K562 (cell line): ENCODE results near the gene MRPS18B. TPM values are rescaled to one million over a fixed set of nuclear protein-coding genes. Genes with fewer than 3 reads are reported as not detected.
A peak's percentile ranks its signal among the peaks of the same experiment; 100 is the strongest.

Experiments
- CREB3 ChIP-seq: fragments of 450-650 bp; conservative IDR thresholded peaks from 2 replicates; pipeline ENCODE4 v1.6.1; 2016; ENCODE audit warnings: missing genetic modification characterization, low read depth, mild to moderate bottlenecking, missing compliant biosample characterization, moderate library complexity
- GMEB1 ChIP-seq: fragments of 250-450 bp; sonication (Bioruptor Pico); IDR thresholded peaks from 2 replicates; pipeline ENCODE4 v1.4.0; 2020; ENCODE audit warnings: mild to moderate bottlenecking
- KLF6 ChIP-seq: fragments of 250-450 bp; sonication (Bioruptor Pico); IDR thresholded peaks from 2 replicates; pipeline ENCODE4 v1.4.0; 2020; ENCODE audit warnings: mild to moderate bottlenecking, moderate library complexity, borderline replicate concordance
- MYC ChIP-seq, 2 experiments: fragments of 250-450 bp in 1 of 2; sonication (Bioruptor Pico) in 1 of 2; IDR thresholded peaks; 2 replicates each; pipeline versions ENCODE4 v1.5.1 to v1.6.1; 2012 to 2021; ENCODE audit warnings: low read depth in 2 of 2, borderline replicate concordance in 1 of 2, improper control_type of control experiment in 1 of 2, low read length in 1 of 2, mild to moderate bottlenecking in 1 of 2, moderate library complexity in 1 of 2
- POLR3A ChIP-seq: IDR thresholded peaks from 2 replicates; pipeline ENCODE4 v1.6.1; 2011; ENCODE audit warnings: borderline replicate concordance, mild to moderate bottlenecking, moderate library complexity; ENCODE audit not compliant: insufficient read length, insufficient read depth; ENCODE audit errors: extremely low read depth
- REST ChIP-seq, 2 experiments: fragments of 450-650 bp; formaldehyde crosslinking in 1 of 2; IDR thresholded peaks; 2 replicates each; pipeline versions ENCODE4 v1.4.0 to v1.6.1; 2014 to 2020; ENCODE audit warnings: mild to moderate bottlenecking in 2 of 2, borderline replicate concordance in 1 of 2, low read depth in 1 of 2
- SRSF1 ChIP-seq: fragments of 200-400 bp; formaldehyde crosslinking; IDR thresholded peaks from 2 replicates; pipeline ENCODE4 v1.6.1; 2017; ENCODE audit warnings: mild to moderate bottlenecking, low read depth, low read length, moderate library complexity
- ZNF124 ChIP-seq: sonication (generic); formaldehyde crosslinking; IDR thresholded peaks from 2 replicates; pipeline ENCODE4 v1.8.1; 2022; ENCODE audit warnings: missing genetic modification reagents
- polyA plus RNA-seq, 8 experiments: library from polyadenylated mRNA; depleted of rRNA in 4 of 8; stranded (reverse) in 5 of 8; unstranded in 3 of 8; fragments of >200 nt; fragmentation: Nextera tagmentation in 2 of 8; fragmentation: Illumina TruSeq in 1 of 8; extraction: Ambion mirVana in 2 of 8; extraction: Trizol in 1 of 8; gene quantifications; 2 replicates each; pipeline versions ENCODE4 v1.2.1 to v1.2.3, GENCODE V29; 2011 to 2014; ENCODE audit warnings: inconsistent platforms in 1 of 8, missing spikeins in 1 of 8
- total RNA-seq, 7 experiments: library from RNA; depleted of rRNA in 6 of 7; stranded (reverse); fragments of >200 nt in 6 of 7; fragmentation: Illumina TruSeq in 2 of 7; extraction: Trizol in 2 of 7; gene quantifications; 2 replicates each; pipeline versions ENCODE4 v1.2.1 to v1.2.3, GENCODE V29; 2011 to 2021; ENCODE audit warnings: low replicate concordance in 1 of 7

Gene MRPS18B
- total and polyA plus RNA-seq, 9 of the 15 experiments (the other 6 are each of a cell fraction or from before 2014, with no cell fraction given), result 132 to 383 (median 178) TPM

GRCh38 chr6:30615958-30616810, 1.5 kb upstream of the MRPS18B start (continued):
- TF ChIP-seq GMEB1 (CRISPR knock-in tag), result no peak
- TF ChIP-seq CREB3, result no peak
- TF ChIP-seq KLF6 (CRISPR knock-in tag), result peak; percentile 58; the same call in 1 of the 2 replicates
- no peak for TF ChIP-seq MYC (IDR thresholded peaks at IDR 0.05; ENCODE audit: low read depth, low read length)
- TF ChIP-seq MYC (CRISPR knock-in tag; IDR thresholded peaks at IDR 0.05; ENCODE audit: borderline replicate concordance, low read depth), result no peak
- no peak for TF ChIP-seq SRSF1
- TF ChIP-seq REST (IDR thresholded peaks at IDR 0.05; ENCODE audit: borderline replicate concordance), result no peak
- TF ChIP-seq REST (CRISPR knock-in tag; IDR thresholded peaks at IDR 0.05; ENCODE audit: low read depth), result no peak
- TF ChIP-seq ZNF124 (CRISPR knock-in tag), result no peak
- TF ChIP-seq POLR3A, result no peak
